ENCODE measurements around the gene TRAPPC3.

Gene TRAPPC3

DNA sequence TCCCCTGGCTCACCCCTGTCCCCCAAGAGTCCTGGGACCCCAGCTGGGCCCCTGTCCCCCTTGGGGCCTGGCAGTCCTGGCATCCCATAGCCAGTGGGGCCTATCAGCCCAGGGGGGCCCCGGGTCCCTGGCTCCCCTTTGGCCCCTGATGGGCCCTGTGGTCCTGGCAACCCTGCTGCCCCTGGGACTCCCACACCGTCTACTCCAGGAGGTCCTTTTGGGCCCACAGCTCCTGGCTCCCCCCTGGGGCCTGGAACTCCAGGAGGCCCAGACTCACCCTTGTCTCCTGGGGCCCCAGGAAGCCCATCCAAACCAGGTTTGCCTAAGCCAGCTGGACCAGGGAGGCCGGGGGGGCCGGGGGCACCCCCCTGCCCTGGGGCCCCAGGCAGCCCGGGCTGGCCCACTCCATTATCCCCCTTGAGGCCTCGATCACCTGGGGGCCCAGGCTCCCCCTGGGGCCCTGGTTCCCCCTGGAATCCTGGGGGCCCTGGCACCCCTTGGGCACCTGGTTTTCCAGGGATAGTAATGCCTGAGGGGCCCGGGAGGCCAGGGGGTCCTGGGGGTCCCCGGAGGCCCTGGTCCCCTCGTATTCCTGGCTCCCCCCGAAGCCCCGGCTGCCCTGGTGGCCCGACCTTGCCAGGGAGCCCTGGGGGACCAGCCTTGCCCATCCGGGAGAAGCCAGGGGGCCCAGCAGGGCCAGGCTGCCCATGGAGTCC, 50.5 kb downstream of the TRAPPC3 start:
- DNase-seq = no peak

DNA sequence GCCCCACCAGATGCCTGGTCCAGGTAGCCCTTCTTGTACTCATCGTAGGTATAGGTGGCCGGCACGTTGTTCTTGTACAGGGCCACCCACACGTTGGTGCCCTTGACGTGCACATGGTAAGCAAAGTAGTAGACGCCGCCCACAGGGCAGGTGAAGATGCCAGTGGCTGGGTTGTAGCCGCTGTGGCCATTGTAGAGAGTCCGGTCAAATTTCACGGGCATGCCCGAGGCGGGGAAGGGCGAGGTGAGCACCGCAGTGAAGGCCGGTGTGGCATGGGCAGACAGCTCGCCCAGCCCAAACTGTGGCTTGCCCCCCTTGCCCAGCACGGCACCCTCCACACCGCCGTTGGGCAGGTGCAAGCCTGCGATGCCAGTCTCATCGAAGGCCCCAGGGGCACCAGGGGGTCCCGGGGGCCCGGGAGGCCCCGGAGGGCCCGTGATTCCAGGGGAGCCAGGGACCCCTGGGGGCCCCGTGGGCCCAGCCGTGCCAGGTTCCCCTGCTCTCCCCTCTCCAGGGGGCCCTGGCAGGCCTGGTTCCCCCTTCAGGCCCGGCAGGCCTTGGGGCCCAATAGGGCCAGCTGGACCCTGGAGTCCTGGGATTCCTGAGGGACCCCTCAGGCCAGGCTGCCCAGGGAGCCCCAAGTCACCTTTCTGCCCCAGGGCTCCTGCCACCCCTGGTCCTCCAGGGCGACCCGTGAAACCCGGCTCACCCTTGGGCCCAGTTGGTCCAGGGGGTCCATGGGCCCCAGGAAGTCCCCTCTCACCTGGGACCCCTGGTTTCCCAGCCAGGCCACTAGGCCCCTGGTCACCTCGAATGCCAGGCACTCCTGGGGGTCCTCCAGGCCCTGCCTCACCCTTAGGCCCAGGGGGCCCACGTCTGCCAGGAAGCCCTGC, 51.3 kb downstream of the TRAPPC3 start:
- no peak for DNase-seq

DNA sequence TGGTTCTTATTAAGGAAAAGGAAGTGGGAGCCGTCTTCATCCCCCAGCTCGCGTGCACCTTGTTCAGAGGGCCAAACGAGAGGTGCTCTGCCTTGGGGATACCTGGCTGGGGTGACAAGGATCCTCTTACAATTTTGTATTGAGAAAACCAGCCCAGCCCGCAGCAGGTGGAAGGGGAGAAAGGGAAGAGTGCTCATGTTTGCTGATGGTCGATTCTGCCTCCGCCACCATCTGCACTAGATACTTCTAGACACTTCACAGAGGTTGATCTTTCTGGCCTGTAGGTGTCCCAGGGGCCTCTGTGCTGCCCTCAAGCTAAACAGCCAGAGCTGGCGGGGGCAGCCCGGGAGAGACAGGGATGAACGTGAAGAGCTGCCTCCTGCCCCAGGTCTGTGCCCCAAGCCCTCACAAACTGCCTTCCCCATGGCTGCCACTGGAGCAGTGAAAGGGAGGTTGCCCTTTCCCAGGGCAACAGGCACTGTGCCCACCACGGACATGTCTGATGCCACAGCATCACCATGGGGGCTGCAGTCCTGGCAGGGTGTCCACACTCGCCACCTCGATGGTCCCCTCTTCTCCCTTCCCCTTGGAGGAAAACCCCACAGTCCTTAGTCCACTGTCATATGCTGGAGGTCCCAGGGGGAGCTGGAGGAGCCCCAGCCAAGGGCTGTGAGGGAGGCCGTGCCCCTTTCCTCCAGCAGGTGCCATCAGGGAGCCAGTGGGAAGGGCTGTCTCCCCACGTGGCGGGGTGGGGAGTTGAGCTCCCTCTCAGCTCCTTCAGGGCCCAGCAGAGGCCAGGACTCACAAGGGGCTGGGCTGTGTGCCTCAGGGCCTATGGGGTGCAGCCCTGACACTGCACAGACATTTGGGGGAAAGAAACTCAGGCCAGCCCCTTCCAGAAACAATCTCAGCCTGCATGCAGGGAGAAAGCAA, 52.5 kb downstream of the TRAPPC3 start:
- DNase-seq = no peak

DNA sequence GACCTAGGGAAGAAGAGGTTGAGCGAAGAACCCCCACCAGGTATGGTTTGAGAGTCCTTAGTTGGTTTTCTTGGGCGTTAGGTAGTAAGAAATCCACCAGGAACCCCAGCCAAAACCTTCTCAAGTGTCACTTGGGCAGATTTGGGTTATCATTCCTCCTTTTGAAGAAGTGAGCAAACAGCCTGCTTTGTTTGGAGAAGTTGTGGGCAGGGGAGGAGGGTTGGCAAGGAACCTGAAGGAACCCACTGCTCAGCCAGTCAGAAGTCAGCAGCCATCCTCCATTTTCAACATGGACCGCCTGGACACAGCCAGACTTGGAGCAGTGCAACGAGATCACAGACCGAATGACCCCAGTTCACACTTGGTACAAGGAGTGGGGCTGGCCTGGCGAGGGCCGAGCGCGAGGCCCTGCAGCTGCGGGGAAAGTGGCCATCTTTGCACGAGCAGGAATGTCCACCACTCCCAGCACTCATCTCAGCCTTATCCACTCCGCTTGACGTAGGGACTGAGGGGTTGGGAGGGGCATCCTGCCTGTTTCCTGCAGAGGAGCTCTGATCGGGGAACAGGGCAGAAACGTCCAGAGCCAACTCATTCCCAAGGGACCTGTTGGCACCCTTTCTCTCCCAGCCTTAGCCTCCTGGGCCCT, 53.4 kb downstream of the TRAPPC3 start:
- DNase-seq = no peak

DNA sequence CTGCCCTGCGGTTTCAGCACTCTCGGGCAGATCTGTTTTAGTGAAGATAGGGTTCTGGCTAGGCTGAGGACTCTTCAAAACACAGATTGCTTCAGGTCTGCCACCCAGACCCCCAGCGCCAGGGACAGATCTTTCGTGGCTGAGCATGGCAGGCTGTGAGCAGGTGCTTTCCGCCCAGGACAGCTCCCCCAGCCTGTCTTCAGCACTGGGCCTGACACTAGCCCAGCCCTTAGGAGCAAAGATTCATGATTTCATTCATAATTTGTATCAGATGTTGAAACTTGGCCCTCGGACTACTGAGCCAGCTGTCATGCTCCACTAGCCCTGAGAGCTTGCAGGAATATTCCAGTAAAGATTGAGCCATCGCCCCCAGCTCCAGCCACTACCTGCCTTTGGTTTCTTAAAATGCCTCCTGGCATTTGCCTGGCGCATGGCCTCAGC, 54.6 kb downstream of the TRAPPC3 start:
- DNase-seq = no peak

DNA sequence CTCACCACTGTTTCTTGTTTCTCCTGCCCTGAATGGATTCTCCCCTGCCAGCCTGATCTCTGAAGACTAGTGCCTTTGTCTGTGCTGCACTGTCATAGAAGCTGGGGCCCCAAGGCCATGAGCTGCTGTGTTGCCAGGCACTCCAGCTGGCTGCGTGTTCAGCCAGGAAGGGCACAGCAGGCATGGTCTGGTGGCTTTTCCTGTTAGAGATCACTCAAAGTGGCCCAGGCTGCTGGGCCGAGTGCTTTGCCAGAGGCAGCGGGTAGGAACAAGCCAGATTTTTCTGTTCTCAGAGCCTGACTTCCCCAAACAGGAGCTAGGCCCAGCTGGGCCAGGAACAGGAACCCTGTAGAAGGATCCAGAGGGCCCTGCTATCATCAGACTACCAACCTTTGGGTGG, 55.4 kb downstream of the TRAPPC3 start:
- DNase-seq = no peak

DNA sequence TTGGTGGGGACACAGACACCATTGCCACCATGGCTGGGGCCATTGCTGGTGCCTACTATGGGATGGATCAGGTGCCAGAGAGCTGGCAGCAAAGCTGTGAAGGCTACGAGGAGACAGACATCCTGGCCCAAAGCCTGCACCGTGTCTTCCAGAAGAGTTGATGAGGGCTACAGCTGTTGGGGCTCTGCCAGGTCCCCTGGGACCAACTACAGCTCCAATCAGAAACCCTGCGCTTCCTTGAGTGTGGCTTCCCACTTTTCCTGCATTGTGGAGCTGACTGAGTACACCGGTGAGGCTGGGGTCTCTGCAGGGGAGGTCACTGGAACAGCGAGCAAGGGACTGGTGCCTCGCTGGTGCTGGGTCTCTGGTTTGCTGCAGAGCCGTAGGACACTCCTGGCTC, 56.1 kb downstream of the TRAPPC3 start:
- no peak for DNase-seq

DNA sequence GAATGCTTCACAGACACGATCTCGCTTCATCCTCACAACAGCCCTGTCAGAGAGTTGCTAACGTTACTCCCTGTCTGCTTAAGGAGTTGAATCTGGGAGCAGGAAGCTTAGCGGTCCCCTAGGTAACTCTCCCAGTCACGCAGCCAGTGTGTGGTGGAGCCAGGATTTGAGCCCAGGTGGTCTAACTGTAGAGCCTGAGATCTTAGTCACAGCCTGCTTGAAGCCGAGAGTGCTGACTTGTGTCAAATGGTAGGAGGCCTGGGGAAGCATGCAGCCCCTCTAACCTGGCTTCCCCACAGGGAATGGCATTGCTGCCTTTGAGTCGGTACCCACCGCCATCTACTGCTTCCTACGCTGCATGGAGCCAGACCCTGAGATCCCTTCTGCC, 56.5 kb downstream of the TRAPPC3 start:
- DNase-seq = no peak

DNA sequence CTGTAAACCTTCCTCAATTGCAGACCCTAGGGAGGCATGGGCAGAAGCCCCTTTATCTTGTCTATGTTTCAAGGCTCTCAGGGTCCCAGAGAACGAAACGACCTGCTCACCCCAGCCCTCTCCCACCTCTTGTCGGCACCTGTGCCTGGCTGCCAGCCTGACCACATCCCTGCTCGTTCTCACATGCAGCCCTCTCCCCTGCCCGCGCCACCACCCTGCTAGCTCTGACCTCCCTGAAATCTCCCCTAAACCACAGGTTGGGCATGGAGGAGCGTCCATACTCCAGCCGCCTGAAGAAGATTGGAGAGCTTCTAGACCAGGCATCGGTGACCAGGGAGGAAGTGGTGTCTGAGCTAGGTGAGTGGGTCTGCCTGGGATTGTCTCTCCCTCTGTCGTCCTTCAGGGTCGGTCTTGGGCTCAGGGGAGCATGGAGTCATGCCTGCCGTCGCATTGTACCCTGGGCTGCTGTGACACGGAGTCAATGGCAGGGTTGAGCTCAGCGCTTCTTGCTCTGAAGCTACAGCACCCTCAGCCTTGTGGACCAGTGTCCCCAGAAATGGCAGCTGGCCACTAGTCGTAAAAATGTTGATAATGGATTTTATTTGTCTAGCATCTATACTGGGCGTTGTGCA, 57.0 kb downstream of the TRAPPC3 start:
- DNase-seq = no peak

DNA sequence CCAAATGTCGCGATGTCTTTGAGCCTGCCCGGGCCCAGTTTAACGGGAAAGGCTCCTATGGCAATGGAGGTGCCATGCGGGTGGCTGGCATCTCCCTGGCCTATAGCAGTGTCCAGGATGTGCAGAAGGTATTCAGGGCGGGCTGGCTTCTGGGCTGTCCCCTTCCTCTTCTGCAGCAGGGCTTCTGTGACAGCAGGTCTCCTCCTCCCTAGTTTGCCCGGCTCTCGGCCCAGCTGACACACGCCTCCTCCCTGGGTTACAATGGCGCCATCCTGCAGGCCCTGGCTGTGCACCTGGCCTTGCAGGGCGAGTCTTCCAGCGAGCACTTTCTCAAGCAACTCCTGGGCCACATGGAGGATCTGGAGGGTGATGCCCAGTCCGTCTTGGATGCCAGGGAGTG, 57.6 kb downstream of the TRAPPC3 start:
- no peak for DNase-seq

DNA sequence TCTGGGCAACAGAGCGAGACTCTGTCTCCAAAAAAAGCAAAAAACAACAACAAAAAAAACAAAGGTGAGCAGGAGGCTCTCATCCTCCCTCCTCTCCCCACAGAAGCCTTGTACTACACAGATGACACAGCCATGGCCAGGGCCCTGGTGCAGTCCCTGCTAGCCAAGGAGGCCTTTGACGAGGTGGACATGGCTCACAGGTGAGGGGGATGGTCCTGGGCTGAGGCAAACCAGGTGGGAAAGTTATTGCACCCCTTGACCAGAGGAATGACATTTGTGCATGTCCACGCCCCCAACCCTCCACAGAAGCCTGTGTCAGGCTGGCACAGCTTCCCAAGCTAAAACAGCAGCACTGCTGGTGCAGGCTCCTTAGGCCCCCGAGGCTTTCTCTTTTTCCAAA, 58.1 kb downstream of the TRAPPC3 start:
- no peak for DNase-seq

DNA sequence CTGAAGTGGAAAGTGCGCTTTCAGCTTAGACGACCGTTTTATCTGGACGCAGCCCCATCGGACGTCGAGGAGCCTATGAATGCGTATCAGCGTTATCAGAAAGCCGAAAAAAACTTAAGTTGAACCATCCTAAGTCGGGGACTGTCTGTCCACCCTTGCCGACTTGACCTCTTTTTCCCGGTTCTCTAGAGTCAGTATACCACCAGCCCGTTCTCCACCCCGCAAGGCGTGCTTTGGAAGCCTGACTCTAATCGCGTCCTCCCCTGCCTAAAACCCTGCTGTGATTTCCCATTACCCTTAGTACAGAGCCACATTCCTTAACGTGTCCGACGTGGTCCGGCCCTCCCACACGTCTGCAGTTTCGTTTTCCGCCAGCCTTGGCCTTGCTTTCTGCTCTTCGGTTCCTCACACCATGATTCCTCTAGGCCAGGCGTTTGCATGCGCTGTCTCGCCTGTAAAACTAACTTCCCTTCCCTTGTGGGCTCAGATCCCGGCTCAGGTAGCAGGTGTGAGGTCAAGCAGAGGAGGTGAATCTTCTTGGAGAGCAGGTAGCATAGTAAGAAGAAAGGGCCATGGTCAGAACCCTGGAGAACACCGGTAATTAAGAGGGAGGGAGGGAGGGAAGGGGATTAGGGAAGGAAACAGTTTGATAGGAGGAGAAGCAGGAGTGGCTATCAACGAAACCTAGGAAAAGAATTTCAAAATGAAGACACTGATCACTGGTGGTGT, 59.7 kb downstream of the TRAPPC3 start:
- no peak for DNase-seq

DNA sequence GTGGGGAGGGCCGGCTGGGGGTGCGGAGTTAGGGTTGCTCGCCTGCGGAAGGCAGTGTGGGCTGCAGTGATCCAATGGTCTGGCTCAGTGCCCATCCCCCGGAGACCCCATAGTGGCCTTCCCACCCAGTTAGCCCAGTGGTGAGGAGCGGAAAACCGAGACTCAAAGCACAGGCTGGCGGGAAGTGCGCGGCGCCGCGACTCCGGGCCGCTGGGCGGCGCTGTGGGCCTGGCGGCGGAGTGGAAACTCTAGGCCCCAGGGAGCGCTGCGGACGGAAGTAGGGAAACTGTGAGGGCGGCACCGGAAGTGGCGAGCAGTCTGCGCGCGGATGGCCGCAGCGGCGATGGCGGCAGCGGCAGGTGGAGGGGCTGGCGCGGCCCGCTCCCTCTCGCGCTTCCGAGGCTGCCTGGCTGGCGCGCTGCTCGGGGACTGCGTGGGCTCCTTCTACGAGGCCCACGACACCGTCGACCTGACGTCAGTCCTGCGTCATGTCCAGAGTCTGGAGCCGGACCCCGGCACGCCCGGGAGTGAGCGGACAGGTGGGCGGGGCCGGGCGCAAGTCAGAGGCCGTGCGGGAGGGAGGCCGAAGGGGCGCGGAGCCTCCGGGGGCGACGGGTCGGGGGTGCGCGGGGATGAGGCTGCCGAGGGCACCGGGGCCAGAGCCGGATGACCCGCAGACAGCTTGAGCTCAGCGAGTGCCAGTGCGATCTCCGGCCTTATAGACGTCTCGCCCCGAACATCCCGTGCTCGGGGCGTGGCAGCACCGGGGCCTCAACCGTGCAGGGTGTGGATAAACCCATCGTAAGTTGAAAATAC, 60.5 kb downstream of the TRAPPC3 start, which contains the start of gene ADPRS:
TSS of gene ADPRS (plus strand) at position 316 of the 816 bp plus-strand sequence. CDS start at position 329, 13 bp downstream.
- DNase-seq = peak; percentile 96

DNA sequence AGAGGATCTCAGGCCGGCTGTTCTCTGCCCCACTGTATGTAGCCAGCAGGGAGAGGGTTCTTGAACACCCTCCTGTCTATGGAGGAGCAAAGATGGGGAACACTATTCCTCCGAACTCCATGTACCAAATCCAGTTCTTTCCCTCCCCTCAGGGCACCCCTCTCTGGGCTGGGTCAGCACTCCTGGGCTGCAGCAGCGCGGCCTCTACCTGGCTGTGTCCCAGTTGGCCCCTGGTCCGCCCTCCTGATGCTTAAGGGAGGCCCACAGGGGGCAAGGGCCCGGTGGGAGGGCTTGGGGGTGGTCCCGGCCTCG, 61.1 kb downstream of the TRAPPC3 start:
- DNase-seq = no peak

DNA sequence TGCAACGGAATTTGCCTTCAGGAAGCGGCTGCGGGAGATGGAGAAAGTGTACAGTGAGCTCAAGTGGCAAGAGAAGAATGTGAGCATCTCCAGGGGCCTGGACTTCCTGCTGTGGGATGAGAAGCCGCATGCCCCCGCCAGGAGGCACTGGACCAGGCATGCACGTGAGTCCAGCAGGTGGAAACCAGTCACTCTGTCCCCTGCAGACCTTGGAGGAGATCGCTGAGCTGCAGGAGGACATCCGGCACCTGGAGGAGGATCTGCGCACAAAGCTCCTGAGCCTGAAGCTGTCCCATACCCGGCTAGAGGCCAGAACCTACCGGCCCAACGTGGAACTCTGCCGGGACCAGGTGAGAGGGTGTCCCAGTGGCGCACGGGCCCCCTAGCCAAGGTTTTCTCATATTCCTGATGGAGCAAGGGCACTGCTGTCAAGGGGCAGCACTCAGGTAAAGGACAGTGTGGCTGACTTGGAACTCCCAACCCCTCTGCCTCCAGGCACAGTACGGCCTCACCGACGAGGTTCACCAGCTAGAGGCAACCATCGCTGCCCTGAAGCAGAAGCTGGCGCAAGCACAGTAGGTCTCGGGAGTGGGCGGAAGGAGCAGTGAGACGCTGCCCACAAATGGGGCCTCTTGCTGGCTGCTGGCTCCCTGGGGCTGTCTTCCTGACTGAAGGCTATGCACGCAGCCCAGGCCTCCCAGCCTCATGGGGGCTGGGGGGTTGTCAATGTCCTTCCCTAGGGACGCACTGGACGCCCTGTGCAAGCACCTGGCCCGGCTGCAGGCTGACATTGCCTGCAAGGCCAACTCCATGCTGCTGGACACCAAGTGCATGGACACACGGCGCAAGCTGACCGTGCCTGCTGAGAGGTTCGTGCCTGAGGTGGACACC, 61.8 kb downstream of the TRAPPC3 start:
- DNase-seq = no peak
